Stimulated activated CD4-positive, alpha-beta T cell treated with anti-CD3 and anti-CD28 coated beads, Interleukin-4, amount 100 ng/mL, for 1 hour (primary cell): ENCODE results near the gene CEP164.
"Not testable (repeated sequence)": the region's sequence is repeated elsewhere in the genome, so short reads cannot be mapped to it uniquely, and the experiment has no call there.

Source experiments
- DNase-seq: peaks from one replicate; pipeline ENCODE4 v3.0.0-alpha.2; 2020

CEP164 gene

GRCh38 chr11:117399100-117399840, 71.6 kb downstream of the CEP164 start:
- DNase-seq = not testable (repeated sequence)

GRCh38 chr11:117405898-117406297, 78.2 kb downstream of the CEP164 start:
- DNase-seq = not testable (repeated sequence)

- DNase-seq = no peak
Observed at GRCh38 chr11:117407016-117407415, 79.4 kb downstream of the CEP164 start.

- DNase-seq = no peak
Observed at GRCh38 chr11:117408356-117408755, 80.7 kb downstream of the CEP164 start.

GRCh38 chr11:117409511-117409910, 81.9 kb downstream of the CEP164 start:
- DNase-seq = no peak

- no peak for DNase-seq
Observed at GRCh38 chr11:117410238-117410637, 82.6 kb downstream of the CEP164 start.

- DNase-seq = no peak
Observed at GRCh38 chr11:117410861-117411710, 83.4 kb downstream of the CEP164 start.

GRCh38 chr11:117411736-117412135, 84.1 kb downstream of the CEP164 start:
- DNase-seq = no peak

- no peak for DNase-seq
Observed at GRCh38 chr11:117412176-117412575, 84.5 kb downstream of the CEP164 start.

- no peak for DNase-seq
Observed at GRCh38 chr11:117412653-117413275, 85.1 kb downstream of the CEP164 start.

- no peak for DNase-seq
Observed at GRCh38 chr11:117413616-117414015, 86.0 kb downstream of the CEP164 start.

GRCh38 chr11:117414724-117415123, 87.1 kb downstream of the CEP164 start:
- DNase-seq = no peak

GRCh38 chr11:117415358-117415896, 87.8 kb downstream of the CEP164 start:
- no peak for DNase-seq

GRCh38 chr11:117417342-117417741, 89.7 kb downstream of the CEP164 start:
- no peak for DNase-seq

GRCh38 chr11:117417856-117418255, 90.2 kb downstream of the CEP164 start:
- no peak for DNase-seq

- no peak for DNase-seq
Observed at GRCh38 chr11:117418737-117419481, 91.3 kb downstream of the CEP164 start.

GRCh38 chr11:117419482-117420142, 92.0 kb downstream of the CEP164 start:
- DNase-seq = no peak

GRCh38 chr11:117420143-117420485, 92.5 kb downstream of the CEP164 start:
- DNase-seq = no peak

GRCh38 chr11:117420598-117420997, 92.9 kb downstream of the CEP164 start:
- DNase-seq = no peak

GRCh38 chr11:117421041-117421440, 93.4 kb downstream of the CEP164 start:
- DNase-seq = no peak

GRCh38 chr11:117421476-117421875, 93.8 kb downstream of the CEP164 start:
- DNase-seq = no peak

GRCh38 chr11:117423046-117423575, 95.5 kb downstream of the CEP164 start:
- DNase-seq = no peak
